GM18526 (cell line): ENCODE results near the gene ABCB6.

ENCODE experiments used
- POLR2A ChIP-seq: IDR thresholded peaks from 3 replicates; pipeline ENCODE4 v1.6.1; 2011; ENCODE audit not compliant: insufficient read length; ENCODE audit errors: extremely low read depth

Gene ABCB6

GRCh38 chr2:219249203-219249980 lies 30.6 kb upstream of the ABCB6 start:
- peak; percentile 58 for TF ChIP-seq POLR2A

- no peak for TF ChIP-seq POLR2A
Observed at GRCh38 chr2:219248845-219249202, 30.1 kb upstream of the ABCB6 start.

DNA sequence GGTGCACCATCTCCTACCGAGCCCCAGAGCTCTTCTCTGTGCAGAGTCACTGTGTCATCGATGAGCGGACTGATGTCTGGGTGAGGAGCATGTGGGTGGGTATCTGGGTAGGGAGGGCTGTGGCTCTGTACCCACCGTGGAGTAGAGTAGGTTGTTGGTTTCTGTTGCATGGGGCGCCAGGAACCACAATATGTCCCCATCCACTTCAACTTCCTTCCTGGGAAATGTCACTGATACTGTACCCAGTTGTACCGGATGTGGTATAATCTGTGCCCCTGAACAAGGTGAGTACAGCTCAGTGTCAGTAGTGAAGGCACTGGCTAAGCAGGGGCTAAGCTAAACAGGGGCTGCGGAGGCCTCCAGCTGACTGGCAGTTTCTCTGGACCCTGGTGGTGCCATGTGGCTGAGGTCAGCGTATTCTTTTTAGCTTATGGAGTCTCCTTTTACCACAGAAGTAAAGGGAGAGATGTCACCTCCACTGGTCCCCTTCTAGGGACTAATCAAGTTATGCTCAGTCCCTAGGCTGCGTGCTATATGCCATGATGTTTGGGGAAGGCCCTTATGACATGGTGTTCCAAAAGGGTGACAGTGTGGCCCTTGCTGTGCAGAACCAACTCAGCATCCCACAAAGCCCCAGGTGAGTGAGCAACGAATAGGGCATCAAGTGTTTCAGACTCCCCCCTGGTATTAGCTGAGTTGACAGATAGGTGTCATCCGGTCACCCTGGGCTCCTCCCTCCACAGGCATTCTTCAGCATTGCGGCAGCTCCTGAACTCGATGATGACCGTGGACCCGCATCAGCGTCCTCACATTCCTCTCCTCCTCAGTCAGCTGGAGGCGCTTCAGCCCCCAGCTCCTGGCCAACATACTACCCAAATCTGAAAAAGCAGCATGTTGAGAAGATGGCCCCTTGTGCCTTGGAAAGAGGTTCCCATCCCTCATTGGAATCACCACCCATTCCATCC lies 29.2 kb upstream of the ABCB6 start:
- peak; percentile 24 for TF ChIP-seq POLR2A

DNA sequence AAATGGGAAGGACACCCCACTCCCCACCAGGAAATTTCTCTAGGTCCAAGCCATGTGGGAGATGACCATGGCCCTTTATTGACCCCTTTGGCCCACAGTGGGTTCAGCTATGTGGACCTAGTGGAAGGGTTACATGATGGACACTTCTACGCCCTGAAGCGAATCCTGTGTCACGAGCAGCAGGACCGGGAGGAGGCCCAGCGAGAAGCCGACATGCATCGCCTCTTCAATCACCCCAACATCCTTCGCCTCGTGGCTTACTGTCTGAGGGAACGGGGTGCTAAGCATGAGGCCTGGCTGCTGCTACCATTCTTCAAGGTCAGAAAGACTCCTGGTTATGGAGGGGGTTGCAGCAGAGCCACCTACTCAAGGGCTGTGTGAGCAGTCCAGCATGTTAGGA lies 27.8 kb upstream of the ABCB6 start:
- TF ChIP-seq POLR2A = no peak

- no peak for TF ChIP-seq POLR2A
Observed at GRCh38 chr2:219245899-219246230, 27.1 kb upstream of the ABCB6 start.

GRCh38 chr2:219245148-219245898 lies 26.6 kb upstream of the ABCB6 start, which contains the start of the genes GLB1L and STK16:
GLB1L (minus strand) TSS chr2:219245444; CDS start chr2:219243573, 1,871 bp downstream.
STK16 (plus strand) TSS chr2:219245479; CDS start chr2:219246000, 521 bp downstream.
- TF ChIP-seq POLR2A = peak; percentile 79

GRCh38 chr2:219244789-219245147 lies 26.0 kb upstream of the ABCB6 start:
- no peak for TF ChIP-seq POLR2A

DNA sequence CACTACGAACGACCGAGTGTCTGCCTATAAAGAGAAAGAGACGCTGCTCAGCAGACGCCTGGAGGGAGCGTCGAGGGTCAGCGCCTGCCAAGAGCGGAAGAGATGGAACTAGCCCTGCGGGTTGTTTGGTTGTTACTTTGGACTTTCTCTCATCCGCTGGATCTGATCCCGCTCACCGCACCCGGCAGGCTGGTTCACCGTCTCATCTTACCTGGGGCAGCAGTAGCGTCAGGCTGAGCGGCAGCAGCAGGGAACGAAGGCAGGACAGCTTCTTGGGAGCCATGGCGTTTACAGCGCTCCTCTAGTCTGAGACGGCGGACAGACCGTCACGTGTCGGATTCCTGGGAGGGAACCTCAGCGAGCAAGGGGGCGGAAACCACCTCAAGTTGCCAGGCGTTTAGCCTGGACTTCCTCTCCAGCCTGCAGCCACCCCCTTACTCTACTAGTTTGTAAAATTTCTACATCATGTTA lies 24.6 kb upstream of the ABCB6 start:
- TF ChIP-seq POLR2A = no peak

GRCh38 chr2:219234331-219234730 lies 15.6 kb upstream of the ABCB6 start:
- TF ChIP-seq POLR2A = no peak

- peak; percentile 11 for TF ChIP-seq POLR2A
Observed at GRCh38 chr2:219230059-219230540, 11.3 kb upstream of the ABCB6 start.

- peak; percentile 61 for TF ChIP-seq POLR2A
Observed at GRCh38 chr2:219229305-219230058, 10.7 kb upstream of the ABCB6 start, which contains the start of the genes ANKZF1 and ATG9A. ANKZF1 (plus strand) TSS chr2:219229806; CDS start chr2:219230258, 452 bp downstream. ATG9A (minus strand) TSS chr2:219229636; CDS start chr2:219228024, 1,612 bp downstream.

DNA sequence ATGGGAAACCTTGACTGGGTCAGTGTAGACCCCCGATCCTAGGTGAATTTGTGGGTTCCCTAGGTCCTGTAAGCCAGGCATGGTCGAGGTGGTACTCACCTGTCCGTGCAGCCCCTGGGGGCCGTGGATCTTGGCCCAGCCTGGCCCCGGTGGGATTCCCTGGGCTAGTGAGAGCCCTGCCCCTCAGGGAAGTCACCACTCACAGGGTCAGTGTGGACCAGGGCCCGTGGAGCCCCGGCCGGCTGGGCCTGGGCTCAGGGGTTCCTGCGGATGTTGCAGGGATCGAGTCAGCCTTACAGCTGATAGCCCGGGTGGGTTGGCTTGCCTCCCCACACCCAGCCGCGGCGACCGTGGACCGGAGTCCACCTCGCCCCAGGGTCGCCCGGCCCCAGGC lies 10.2 kb upstream of the ABCB6 start:
- no peak for TF ChIP-seq POLR2A

DNA sequence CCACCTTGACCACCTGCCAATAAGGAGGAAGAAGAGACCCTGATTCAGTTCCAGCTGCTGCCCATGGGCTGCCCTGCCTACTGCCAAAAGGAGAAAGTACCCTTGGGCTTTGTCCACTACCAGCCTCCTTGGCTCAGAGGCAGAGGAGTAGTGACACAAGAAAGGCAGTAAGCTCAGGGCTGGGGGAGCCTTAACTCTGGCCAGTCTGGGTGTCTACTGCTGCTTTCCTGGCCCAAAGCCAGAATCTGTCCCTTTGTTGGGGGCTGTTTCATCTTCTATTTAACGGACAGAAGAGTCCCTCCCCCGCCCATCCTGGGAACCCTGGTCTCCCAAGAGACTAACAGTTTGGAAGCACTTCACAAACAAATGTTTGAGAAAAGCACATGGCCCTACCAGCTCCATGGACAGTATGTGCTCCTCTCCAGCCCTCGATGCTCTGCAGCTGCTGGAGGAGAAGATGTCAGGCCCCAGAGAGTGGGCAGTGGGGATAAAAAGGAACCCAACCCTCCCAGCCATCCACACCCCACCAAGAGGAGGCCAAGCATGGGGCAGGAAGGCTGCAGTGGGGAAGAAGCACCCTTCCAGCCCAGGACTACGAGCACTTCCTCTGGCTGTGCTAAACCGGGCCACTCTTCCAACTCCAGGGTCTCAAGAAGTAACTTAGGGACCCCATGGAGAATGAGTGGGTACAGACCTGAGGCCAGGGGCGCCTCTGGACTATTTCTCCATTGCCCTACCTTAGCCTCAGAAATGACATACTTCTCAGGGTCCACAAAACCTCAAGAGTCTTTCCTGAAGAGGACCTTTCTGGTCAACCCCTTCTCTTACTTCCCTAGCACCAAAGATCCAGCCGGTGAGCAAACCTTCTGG lies 9.5 kb upstream of the ABCB6 start:
- no peak for TF ChIP-seq POLR2A
